H1 (cell line): ENCODE results near the gene DSCAM.

Experiments
- ASH2L ChIP-seq: fragments of 200-600, 300-600 bp; sonication (generic); IDR thresholded peaks from one replicate; pipeline ENCODE4 v1.7.1; 2017; ENCODE audit warnings: low read length
- BACH1 ChIP-seq: IDR thresholded peaks from 2 replicates; pipeline ENCODE4 v1.6.1; 2012; ENCODE audit warnings: low read length, improper control_type of control experiment
- BRCA1 ChIP-seq: IDR thresholded peaks from 2 replicates; pipeline ENCODE4 v1.6.1; 2012; ENCODE audit warnings: low read depth, low read length, improper control_type of control experiment
- EP300 ChIP-seq, 2 experiments: IDR thresholded peaks; 1 replicate in 1 of 2; 2 replicates in 1 of 2; pipeline ENCODE4 v1.6.1; 2011 to 2012; ENCODE audit warnings: low read depth in 2 of 2, low read length in 2 of 2, mild to moderate bottlenecking in 2 of 2, borderline replicate concordance in 1 of 2, inconsistent platforms in 1 of 2, moderate library complexity in 1 of 2
- POLR2AphosphoS5 ChIP-seq: IDR thresholded peaks from 2 replicates; pipeline ENCODE4 v1.6.1; 2011; ENCODE audit warnings: low read depth, low read length
- RXRA ChIP-seq: IDR thresholded peaks from 2 replicates; pipeline ENCODE4 v1.6.1; 2011; ENCODE audit warnings: low read depth, mild to moderate bottlenecking, low read length, moderate library complexity; ENCODE audit not compliant: insufficient read depth
- ZNF274 ChIP-seq: IDR thresholded peaks from 2 replicates; pipeline ENCODE4 v1.7.0; 2012; ENCODE audit warnings: low read length, borderline replicate concordance; ENCODE audit errors: extremely low read depth
- TF ChIP-seq, protein P1 (sequence below), 3 experiments: IDR thresholded peaks; 1 replicate in 2 of 3; 2 replicates in 1 of 3; pipeline versions ENCODE4 v1.5.1 to v1.6.1; 2011; ENCODE audit warnings: low read length in 3 of 3, mild to moderate bottlenecking in 3 of 3, inconsistent platforms in 2 of 3, low read depth in 1 of 3, moderate library complexity in 1 of 3; ENCODE audit not compliant: insufficient read depth in 1 of 3; ENCODE audit errors: control extremely low read depth in 1 of 3

DNA sequence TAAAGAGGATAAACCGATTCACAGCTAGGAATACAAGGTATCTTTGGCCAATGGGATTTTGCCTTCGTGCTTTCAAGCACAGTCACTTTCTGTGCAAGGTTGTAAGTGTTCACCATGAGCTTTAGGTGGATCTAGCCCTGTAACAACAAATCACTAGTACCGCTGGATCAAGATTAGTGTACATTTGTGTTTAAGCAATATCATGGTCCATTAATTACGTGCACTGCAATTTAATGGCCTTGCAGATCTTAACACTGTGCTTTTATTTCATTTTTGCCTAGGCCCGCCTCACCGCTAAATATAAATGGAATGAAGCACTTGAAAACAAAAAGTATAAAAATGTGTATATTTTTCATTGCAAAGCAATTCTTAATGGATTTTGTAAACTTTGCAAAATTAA lies 461.1 kb downstream of the DSCAM start:
- TF ChIP-seq, protein P1, sequence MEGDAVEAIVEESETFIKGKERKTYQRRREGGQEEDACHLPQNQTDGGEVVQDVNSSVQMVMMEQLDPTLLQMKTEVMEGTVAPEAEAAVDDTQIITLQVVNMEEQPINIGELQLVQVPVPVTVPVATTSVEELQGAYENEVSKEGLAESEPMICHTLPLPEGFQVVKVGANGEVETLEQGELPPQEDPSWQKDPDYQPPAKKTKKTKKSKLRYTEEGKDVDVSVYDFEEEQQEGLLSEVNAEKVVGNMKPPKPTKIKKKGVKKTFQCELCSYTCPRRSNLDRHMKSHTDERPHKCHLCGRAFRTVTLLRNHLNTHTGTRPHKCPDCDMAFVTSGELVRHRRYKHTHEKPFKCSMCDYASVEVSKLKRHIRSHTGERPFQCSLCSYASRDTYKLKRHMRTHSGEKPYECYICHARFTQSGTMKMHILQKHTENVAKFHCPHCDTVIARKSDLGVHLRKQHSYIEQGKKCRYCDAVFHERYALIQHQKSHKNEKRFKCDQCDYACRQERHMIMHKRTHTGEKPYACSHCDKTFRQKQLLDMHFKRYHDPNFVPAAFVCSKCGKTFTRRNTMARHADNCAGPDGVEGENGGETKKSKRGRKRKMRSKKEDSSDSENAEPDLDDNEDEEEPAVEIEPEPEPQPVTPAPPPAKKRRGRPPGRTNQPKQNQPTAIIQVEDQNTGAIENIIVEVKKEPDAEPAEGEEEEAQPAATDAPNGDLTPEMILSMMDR (IDR thresholded peaks at IDR 0.05; ENCODE audit: control extremely low read depth in 1 of 3, insufficient read depth in 1 of 3, low read depth in 1 of 3, low read length in 3 of 3): no peak
- TF ChIP-seq POLR2AphosphoS5 (no peak), BRCA1 (no peak), EP300 (IDR thresholded peaks at IDR 0.05; ENCODE audit: borderline replicate concordance in 1 of 2, low read depth in 2 of 2, low read length in 2 of 2) (no peak), BACH1 (no peak), RXRA (no peak), ASH2L (no peak), ZNF274 (no peak)
